Neural cell (in vitro differentiated cells): ENCODE results near the gene STX17. TPM values are rescaled to one million over a fixed set of nuclear protein-coding genes. Genes with fewer than 3 reads are reported as not detected.

ENCODE experiments used
- H2AFZ ChIP-seq: fragments of 200-600, 300-800 bp; sonication (generic), shearing (Covaris generic); 2 replicates; pipeline ENCODE4 v1.6.0; 2014; ENCODE audit warnings: low read depth, mild to moderate bottlenecking, antibody characterized with exemption, low read length, moderate library complexity
- H3F3A ChIP-seq: fragments of 200-600 bp; shearing (Covaris generic); 2 replicates; pipeline ENCODE4 v1.6.1; 2016; ENCODE audit warnings: mild to moderate bottlenecking, moderate library complexity, mixed read lengths, antibody characterized with exemption, low read length; ENCODE audit not compliant: insufficient read depth, poor library complexity, severe bottlenecking
- H3K27ac ChIP-seq: fragments of 200-600, 300-800 bp; sonication (generic), shearing (Covaris generic); 2 replicates; pipeline ENCODE4 v1.5.1; 2014; ENCODE audit warnings: mild to moderate bottlenecking, low read length, moderate library complexity
- H3K27me3 ChIP-seq: fragments of 300-800, 200-600 bp; sonication (generic), shearing (Covaris generic); 2 replicates; pipeline ENCODE4 v1.6.0; 2014; ENCODE audit warnings: mild to moderate bottlenecking, low read depth, low read length, moderate library complexity; ENCODE audit not compliant: insufficient read depth
- H3K36me3 ChIP-seq: fragments of 300-800, 200-600 bp; sonication (generic), shearing (Covaris generic); 2 replicates; pipeline ENCODE4 v1.5.1; 2014; ENCODE audit warnings: mild to moderate bottlenecking, antibody characterized with exemption, low read length, moderate library complexity; ENCODE audit not compliant: insufficient read depth
- H3K4me2 ChIP-seq: fragments of 300-800, 200-600 bp; sonication (generic), shearing (Covaris generic); 2 replicates; pipeline ENCODE4 v1.6.0; 2014; ENCODE audit warnings: mild to moderate bottlenecking, low read length
- H3K4me3 ChIP-seq: fragments of 300-800, 200-600 bp; sonication (generic), shearing (Covaris generic); 2 replicates; pipeline ENCODE4 v1.5.1; 2014; ENCODE audit warnings: mild to moderate bottlenecking, low read length, moderate library complexity
- H3K79me2 ChIP-seq: fragments of 200-600 bp; shearing (Covaris generic); replicated peaks from 2 replicates; pipeline ENCODE4 v1.6.0; 2014; ENCODE audit warnings: mild to moderate bottlenecking, low read length, moderate library complexity; ENCODE audit not compliant: insufficient read depth
- H3K9ac ChIP-seq: fragments of 300-800, 200-600 bp; sonication (generic), shearing (Covaris generic); 2 replicates; pipeline ENCODE4 v1.6.1; 2016; ENCODE audit warnings: mild to moderate bottlenecking, low read length, mixed read lengths
- H3K9me2 ChIP-seq: fragments of 200-600 bp; shearing (Covaris generic); 2 replicates; pipeline ENCODE4 v1.6.1; 2016; ENCODE audit warnings: mild to moderate bottlenecking, low read length, mixed read lengths; ENCODE audit not compliant: insufficient read depth
- H3K9me3 ChIP-seq: fragments of 200-600, 300-800 bp; sonication (generic), shearing (Covaris generic); 2 replicates; pipeline ENCODE4 v1.6.1; 2016; ENCODE audit warnings: mild to moderate bottlenecking, mixed run types, low read length, moderate library complexity, mixed read lengths
- H4K20me1 ChIP-seq: fragments of 200-600 bp; shearing (Covaris generic); 2 replicates; pipeline ENCODE4 v1.6.1; 2016; ENCODE audit warnings: mild to moderate bottlenecking, mixed run types; ENCODE audit not compliant: insufficient read depth
- EP300 ChIP-seq: fragments of 450-650 bp; conservative IDR thresholded peaks from 2 replicates; pipeline ENCODE4 v1.6.1; 2014; ENCODE audit warnings: antibody characterized with exemption, mild to moderate bottlenecking, moderate library complexity; ENCODE audit not compliant: poor library complexity, severe bottlenecking
- EZH2 ChIP-seq: fragments of 200-600, 300-800 bp; shearing (Covaris generic), sonication (generic); IDR thresholded peaks from 2 replicates; pipeline ENCODE4 v1.6.1; 2014; ENCODE audit warnings: antibody characterized with exemption, low read length, borderline replicate concordance, mild to moderate bottlenecking; ENCODE audit not compliant: insufficient read depth, poor library complexity, severe bottlenecking
- MXI1 ChIP-seq: fragments of 450-650 bp; conservative IDR thresholded peaks from 2 replicates; pipeline ENCODE4 v1.6.1; 2014; ENCODE audit warnings: antibody characterized with exemption, mild to moderate bottlenecking; ENCODE audit not compliant: poor library complexity, severe bottlenecking
- POLR2AphosphoS5 ChIP-seq: IDR thresholded peaks from 2 replicates; pipeline ENCODE4 v1.6.1; 2012
- RAD21 ChIP-seq: fragments of 450-650 bp; conservative IDR thresholded peaks from 2 replicates; pipeline ENCODE4 v1.6.1; 2014; ENCODE audit warnings: antibody characterized with exemption, mild to moderate bottlenecking, moderate library complexity
- SMC3 ChIP-seq: fragments of 450-650 bp; conservative IDR thresholded peaks from 2 replicates; pipeline ENCODE4 v1.6.1; 2014; ENCODE audit warnings: antibody characterized with exemption, mild to moderate bottlenecking, moderate library complexity; ENCODE audit not compliant: poor library complexity
- TAF1 ChIP-seq: IDR thresholded peaks from 2 replicates; pipeline ENCODE4 v1.6.1; 2012; ENCODE audit warnings: low read depth
- polyA plus RNA-seq: library from polyadenylated mRNA; depleted of rRNA; stranded (reverse); fragments of >200 nt; gene quantifications from 2 replicates; pipeline ENCODE4 v1.2.3, GENCODE V29; 2014
- TF ChIP-seq, protein P1 (sequence below): IDR thresholded peaks from 2 replicates; pipeline ENCODE4 v1.6.1; 2012; ENCODE audit warnings: borderline replicate concordance
- TF ChIP-seq, protein P2 (sequence below): fragments of 450-650 bp; IDR thresholded peaks from 2 replicates; pipeline ENCODE4 v1.5.1; 2014; ENCODE audit warnings: antibody characterized with exemption, mild to moderate bottlenecking, moderate library complexity; ENCODE audit not compliant: poor library complexity, severe bottlenecking

STX17 gene
- polyA plus RNA-seq, 1 donor from 2014 or later, result 3.3 TPM

DNA sequence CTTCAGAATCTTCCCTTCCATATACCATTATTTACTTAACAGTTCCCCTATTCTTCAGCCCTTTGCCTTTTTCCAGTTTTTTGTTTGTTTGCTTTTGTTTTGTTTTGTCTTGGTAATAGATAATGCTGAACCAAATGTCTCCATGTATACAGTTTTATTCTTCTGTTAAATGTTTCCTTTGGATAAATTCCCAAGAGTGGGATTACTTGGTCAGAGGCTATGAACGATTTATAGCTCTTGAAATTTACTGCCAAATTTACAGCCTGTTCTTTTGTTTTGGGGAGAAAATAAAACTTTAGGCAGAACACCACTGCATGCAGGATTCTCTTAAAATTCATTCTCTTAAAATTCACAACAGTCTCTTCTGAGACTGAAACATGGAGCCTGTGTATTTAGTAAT, 46.2 kb upstream of the STX17 start:
- TF ChIP-seq TAF1, result no peak
- TF ChIP-seq EP300, result no peak
- no peak for TF ChIP-seq EZH2
- TF ChIP-seq, protein P1, sequence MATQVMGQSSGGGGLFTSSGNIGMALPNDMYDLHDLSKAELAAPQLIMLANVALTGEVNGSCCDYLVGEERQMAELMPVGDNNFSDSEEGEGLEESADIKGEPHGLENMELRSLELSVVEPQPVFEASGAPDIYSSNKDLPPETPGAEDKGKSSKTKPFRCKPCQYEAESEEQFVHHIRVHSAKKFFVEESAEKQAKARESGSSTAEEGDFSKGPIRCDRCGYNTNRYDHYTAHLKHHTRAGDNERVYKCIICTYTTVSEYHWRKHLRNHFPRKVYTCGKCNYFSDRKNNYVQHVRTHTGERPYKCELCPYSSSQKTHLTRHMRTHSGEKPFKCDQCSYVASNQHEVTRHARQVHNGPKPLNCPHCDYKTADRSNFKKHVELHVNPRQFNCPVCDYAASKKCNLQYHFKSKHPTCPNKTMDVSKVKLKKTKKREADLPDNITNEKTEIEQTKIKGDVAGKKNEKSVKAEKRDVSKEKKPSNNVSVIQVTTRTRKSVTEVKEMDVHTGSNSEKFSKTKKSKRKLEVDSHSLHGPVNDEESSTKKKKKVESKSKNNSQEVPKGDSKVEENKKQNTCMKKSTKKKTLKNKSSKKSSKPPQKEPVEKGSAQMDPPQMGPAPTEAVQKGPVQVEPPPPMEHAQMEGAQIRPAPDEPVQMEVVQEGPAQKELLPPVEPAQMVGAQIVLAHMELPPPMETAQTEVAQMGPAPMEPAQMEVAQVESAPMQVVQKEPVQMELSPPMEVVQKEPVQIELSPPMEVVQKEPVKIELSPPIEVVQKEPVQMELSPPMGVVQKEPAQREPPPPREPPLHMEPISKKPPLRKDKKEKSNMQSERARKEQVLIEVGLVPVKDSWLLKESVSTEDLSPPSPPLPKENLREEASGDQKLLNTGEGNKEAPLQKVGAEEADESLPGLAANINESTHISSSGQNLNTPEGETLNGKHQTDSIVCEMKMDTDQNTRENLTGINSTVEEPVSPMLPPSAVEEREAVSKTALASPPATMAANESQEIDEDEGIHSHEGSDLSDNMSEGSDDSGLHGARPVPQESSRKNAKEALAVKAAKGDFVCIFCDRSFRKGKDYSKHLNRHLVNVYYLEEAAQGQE, result no peak
- Histone ChIP-seq H3K4me3 (no peak overlapping the region), H3K27me3 (no peaks in the 10 kb centered on the region), H3K9me2 (no peaks in the 10 kb centered on the region), H2AFZ (no peak overlapping the region), H4K20me1 (no peaks in the 10 kb centered on the region), H3K27ac (no peak overlapping the region), H3K4me2 (no peak overlapping the region), H3F3A (no peaks in the 10 kb centered on the region), H3K9me3 (no peaks in the 10 kb centered on the region), H3K9ac (no peak overlapping the region), H3K79me2 (no peaks in the 10 kb centered on the region), H3K36me3 (no peaks in the 10 kb centered on the region)

DNA sequence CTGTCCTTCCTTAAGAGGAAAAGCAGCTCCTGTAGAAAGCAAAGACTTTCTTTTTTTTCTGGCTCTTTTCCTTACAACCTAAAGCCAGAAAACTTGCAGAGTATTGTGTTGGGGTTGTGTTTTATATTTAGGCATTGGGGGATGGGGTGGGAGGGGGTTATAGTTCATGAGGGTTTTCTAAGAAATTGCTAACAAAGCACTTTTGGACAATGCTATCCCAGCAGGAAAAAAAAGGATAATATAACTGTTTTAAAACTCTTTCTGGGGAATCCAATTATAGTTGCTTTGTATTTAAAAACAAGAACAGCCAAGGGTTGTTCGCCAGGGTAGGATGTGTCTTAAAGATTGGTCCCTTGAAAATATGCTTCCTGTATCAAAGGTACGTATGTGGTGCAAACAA, 42.5 kb upstream of the STX17 start:
- Histone ChIP-seq H3F3A (no peaks in the 10 kb centered on the region), H2AFZ (no peak overlapping the region), H3K4me3 (no peak overlapping the region), H3K9me3 (no peaks in the 10 kb centered on the region), H3K4me2 (no peak overlapping the region), H3K9ac (no peak overlapping the region), H3K79me2 (no peaks in the 10 kb centered on the region), H4K20me1 (no peaks in the 10 kb centered on the region), H3K27me3 (no peaks in the 10 kb centered on the region), H3K9me2 (no peaks in the 10 kb centered on the region), H3K27ac (no peak overlapping the region), H3K36me3 (no peaks in the 10 kb centered on the region)
- no peak for TF ChIP-seq MXI1
- TF ChIP-seq SMC3, result no peak
- TF ChIP-seq, protein P2, sequence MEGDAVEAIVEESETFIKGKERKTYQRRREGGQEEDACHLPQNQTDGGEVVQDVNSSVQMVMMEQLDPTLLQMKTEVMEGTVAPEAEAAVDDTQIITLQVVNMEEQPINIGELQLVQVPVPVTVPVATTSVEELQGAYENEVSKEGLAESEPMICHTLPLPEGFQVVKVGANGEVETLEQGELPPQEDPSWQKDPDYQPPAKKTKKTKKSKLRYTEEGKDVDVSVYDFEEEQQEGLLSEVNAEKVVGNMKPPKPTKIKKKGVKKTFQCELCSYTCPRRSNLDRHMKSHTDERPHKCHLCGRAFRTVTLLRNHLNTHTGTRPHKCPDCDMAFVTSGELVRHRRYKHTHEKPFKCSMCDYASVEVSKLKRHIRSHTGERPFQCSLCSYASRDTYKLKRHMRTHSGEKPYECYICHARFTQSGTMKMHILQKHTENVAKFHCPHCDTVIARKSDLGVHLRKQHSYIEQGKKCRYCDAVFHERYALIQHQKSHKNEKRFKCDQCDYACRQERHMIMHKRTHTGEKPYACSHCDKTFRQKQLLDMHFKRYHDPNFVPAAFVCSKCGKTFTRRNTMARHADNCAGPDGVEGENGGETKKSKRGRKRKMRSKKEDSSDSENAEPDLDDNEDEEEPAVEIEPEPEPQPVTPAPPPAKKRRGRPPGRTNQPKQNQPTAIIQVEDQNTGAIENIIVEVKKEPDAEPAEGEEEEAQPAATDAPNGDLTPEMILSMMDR, result no peak
- TF ChIP-seq, protein P1, result no peak
- TF ChIP-seq TAF1, result no peak
- no peak for TF ChIP-seq EP300
- TF ChIP-seq RAD21, result no peak
- no peak for TF ChIP-seq POLR2AphosphoS5
- no peak for TF ChIP-seq EZH2
